ENCODE results near the gene ARL15. TPM values are rescaled to one million over a fixed set of nuclear protein-coding genes. Genes with fewer than 3 reads are reported as not detected.

The ARL15 gene
- total RNA-seq, 1 donor from 2014 or later, result 29.5 TPM

GRCh38 chr5:53972314-53972713 is 338.1 kb downstream of the ARL15 start:
- no peak for TF ChIP-seq CTCF (IDR thresholded peaks at IDR 0.05)
- Histone ChIP-seq H3K27ac (no peak overlapping the region), H3K4me1 (no peaks in the 10 kb centered on the region), H3K36me3 (no peaks in the 10 kb centered on the region), H3K9me3 (no peaks in the 10 kb centered on the region), H3K27me3 (no peaks in the 10 kb centered on the region), H3K4me3 (no peak overlapping the region)
- no peak for ATAC-seq
- DNase-seq, result no peak
- intact Hi-C loops (cut with DNase I), result no loop called here

- DNase-seq, result no peak
- Histone ChIP-seq H3K4me3 (no peak overlapping the region), H3K36me3 (no peaks in the 10 kb centered on the region)
These were observed 338.8 kb downstream of the ARL15 start for GRCh38 chr5:53971551-53971950.

GRCh38 chr5:53971131-53971530 is 339.2 kb downstream of the ARL15 start:
- no peak for DNase-seq
- no peak overlapping the region for H3K27ac ChIP-seq
- H3K9me3 ChIP-seq, result no peaks in the 10 kb centered on the region
- no peak for TF ChIP-seq CTCF (IDR thresholded peaks at IDR 0.05)
- ATAC-seq, result no peak
- no peak overlapping the region for H3K4me3 ChIP-seq
- intact Hi-C loops (cut with DNase I), result no loop called here
- no peaks in the 10 kb centered on the region for H3K27me3 ChIP-seq
- H3K4me1 ChIP-seq, result no peaks in the 10 kb centered on the region
- H3K36me3 ChIP-seq, result no peaks in the 10 kb centered on the region

More at GRCh38 chr5:53971551-53971950, 338.8 kb downstream of the ARL15 start:
- Histone ChIP-seq H3K27ac (no peak overlapping the region), H3K27me3 (no peaks in the 10 kb centered on the region), H3K4me1 (no peaks in the 10 kb centered on the region), H3K9me3 (no peaks in the 10 kb centered on the region)
- TF ChIP-seq CTCF (IDR thresholded peaks at IDR 0.05), result no peak
- no peak for ATAC-seq
- intact Hi-C loops (cut with DNase I), result no loop called here

- intact Hi-C loops (cut with DNase I), result no loop called here
- ATAC-seq (no peak), DNase-seq (no peak)
- Histone ChIP-seq H3K27me3 (no peaks in the 10 kb centered on the region), H3K4me3 (no peak overlapping the region), H3K36me3 (no peaks in the 10 kb centered on the region), H3K9me3 (no peaks in the 10 kb centered on the region), H3K4me1 (no peaks in the 10 kb centered on the region), H3K27ac (no peak overlapping the region)
- TF ChIP-seq CTCF (IDR thresholded peaks at IDR 0.05), result no peak
These were observed 339.9 kb downstream of the ARL15 start for GRCh38 chr5:53970475-53970874.

- no peak for TF ChIP-seq CTCF (IDR thresholded peaks at IDR 0.05)
- intact Hi-C loops (cut with DNase I), result no loop called here
- Histone ChIP-seq H3K9me3 (no peaks in the 10 kb centered on the region), H3K36me3 (no peaks in the 10 kb centered on the region), H3K27me3 (no peaks in the 10 kb centered on the region), H3K4me1 (no peaks in the 10 kb centered on the region), H3K4me3 (no peak overlapping the region), H3K27ac (no peak overlapping the region)
- ATAC-seq (no peak), DNase-seq (no peak)
These were observed 341.1 kb downstream of the ARL15 start for GRCh38 chr5:53969176-53969730.

- Histone ChIP-seq H3K9me3 (no peaks in the 10 kb centered on the region), H3K27me3 (no peaks in the 10 kb centered on the region), H3K27ac (no peak overlapping the region), H3K4me1 (no peaks in the 10 kb centered on the region), H3K36me3 (no peaks in the 10 kb centered on the region), H3K4me3 (no peak overlapping the region)
- no peak for ATAC-seq
- no peak for TF ChIP-seq CTCF (IDR thresholded peaks at IDR 0.05)
- no peak for DNase-seq
- intact Hi-C loops (cut with DNase I), result no loop called here
These were observed 344.9 kb downstream of the ARL15 start for GRCh38 chr5:53965459-53965858.
